ENCODE measurements around the gene DEPDC4. TPM values are rescaled to one million over a fixed set of nuclear protein-coding genes. Genes with fewer than 3 reads are reported as not detected.

The DEPDC4 gene
- total and polyA plus RNA-seq, 3 donors from 2014 or later = 5.0 to 8.0 (median 6.7) TPM

DNA sequence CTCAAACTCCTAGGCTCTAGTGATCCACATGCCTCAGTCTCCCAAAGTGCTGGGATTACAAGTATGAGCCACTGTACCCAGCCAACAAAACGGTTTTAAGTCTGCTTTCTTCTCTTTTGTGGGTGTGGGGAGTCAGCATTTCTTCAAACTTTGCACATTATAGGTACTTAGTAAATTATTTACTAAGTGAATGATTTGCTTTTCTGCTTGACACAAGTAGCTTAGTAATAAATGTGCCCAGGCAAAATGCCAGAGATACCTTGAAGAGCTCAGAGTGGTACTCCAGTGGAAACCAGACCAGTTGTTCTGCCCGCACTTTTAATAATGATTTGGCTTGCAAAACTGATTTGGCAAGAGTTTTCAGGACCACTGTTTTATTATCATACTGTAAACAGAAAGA is 15.0 kb downstream of the DEPDC4 start:
- no peaks in the 10 kb centered on the region for H3K4me1 ChIP-seq
- no peaks in the 10 kb centered on the region for H3K9me3 ChIP-seq
- no peak overlapping the region for H3K27ac ChIP-seq
- H3K4me3 ChIP-seq = no peak overlapping the region
- no peaks in the 10 kb centered on the region for H3K36me3 ChIP-seq (ENCODE audit: low read depth, missing control alignments)
- H3K27me3 ChIP-seq = no peaks in the 10 kb centered on the region
- intact Hi-C loops (cut with DNase I; ENCODE audit: low total_unique reads) = no loop called here
- WGBS, 2 donors = 91 to 95% methylated on average over 2 of the region's 2 CpGs
- DNase-seq = no peak
- TF ChIP-seq, protein P1, sequence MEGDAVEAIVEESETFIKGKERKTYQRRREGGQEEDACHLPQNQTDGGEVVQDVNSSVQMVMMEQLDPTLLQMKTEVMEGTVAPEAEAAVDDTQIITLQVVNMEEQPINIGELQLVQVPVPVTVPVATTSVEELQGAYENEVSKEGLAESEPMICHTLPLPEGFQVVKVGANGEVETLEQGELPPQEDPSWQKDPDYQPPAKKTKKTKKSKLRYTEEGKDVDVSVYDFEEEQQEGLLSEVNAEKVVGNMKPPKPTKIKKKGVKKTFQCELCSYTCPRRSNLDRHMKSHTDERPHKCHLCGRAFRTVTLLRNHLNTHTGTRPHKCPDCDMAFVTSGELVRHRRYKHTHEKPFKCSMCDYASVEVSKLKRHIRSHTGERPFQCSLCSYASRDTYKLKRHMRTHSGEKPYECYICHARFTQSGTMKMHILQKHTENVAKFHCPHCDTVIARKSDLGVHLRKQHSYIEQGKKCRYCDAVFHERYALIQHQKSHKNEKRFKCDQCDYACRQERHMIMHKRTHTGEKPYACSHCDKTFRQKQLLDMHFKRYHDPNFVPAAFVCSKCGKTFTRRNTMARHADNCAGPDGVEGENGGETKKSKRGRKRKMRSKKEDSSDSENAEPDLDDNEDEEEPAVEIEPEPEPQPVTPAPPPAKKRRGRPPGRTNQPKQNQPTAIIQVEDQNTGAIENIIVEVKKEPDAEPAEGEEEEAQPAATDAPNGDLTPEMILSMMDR (IDR thresholded peaks at IDR 0.05) = no peak
- no peak for TF ChIP-seq POLR2A (IDR thresholded peaks at IDR 0.05)

DNA sequence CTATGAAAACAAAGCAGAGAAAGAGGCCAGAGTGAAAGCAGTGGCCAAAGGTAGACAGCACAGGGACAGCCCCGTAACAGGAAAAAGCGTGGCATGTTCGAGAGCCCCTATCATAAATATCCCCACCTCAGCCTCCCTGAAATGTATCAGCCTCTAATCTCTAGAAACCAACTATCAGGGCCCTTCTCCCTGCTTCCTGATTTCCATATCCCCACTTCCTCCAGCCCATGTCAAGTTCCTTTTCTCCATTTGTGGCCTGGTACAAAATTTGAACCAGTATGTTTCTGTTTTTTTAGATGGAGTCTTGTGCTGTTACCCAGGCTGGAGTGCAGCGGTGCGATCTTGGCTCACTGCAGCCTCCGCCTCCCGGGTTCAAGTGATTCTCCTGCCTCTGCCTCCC is 16.9 kb downstream of the DEPDC4 start:
- DNase-seq = no peak
- Histone ChIP-seq H3K27me3 (no peaks in the 10 kb centered on the region), H3K36me3 (ENCODE audit: low read depth, missing control alignments) (no peaks in the 10 kb centered on the region), H3K27ac (no peak overlapping the region), H3K4me3 (no peak overlapping the region), H3K4me1 (no peaks in the 10 kb centered on the region), H3K9me3 (no peaks in the 10 kb centered on the region)
- WGBS, 2 donors = 88 to 98% methylated on average over 7 of the region's 7 CpGs
- intact Hi-C loops (cut with DNase I; ENCODE audit: low total_unique reads) = no loop called here
- TF ChIP-seq, protein P1 (IDR thresholded peaks at IDR 0.05) = no peak
- TF ChIP-seq POLR2A (IDR thresholded peaks at IDR 0.05) = no peak

DNA sequence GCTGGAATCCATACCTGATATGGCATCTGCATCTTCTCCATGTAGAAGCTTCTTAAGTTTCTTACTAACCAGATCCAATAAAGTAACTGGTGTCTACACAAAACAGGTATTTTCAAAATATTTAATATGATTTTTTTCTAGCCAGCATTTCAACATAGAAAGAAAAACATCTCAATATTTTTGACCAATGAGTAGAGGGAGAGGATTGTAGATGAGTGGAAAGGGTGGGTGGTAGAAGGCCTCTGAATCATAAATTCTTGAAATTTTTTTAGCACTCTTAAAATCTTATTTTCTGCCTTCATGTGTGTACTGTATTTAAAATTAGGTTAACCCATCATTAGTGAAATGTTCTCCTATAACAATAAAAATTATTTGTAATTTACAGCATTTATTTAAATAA is 18.0 kb downstream of the DEPDC4 start:
- Histone ChIP-seq H3K36me3 (ENCODE audit: low read depth, missing control alignments) (no peaks in the 10 kb centered on the region), H3K4me1 (no peaks in the 10 kb centered on the region), H3K27ac (no peak overlapping the region), H3K27me3 (no peaks in the 10 kb centered on the region), H3K4me3 (no peak overlapping the region), H3K9me3 (no peaks in the 10 kb centered on the region)
- intact Hi-C loops (cut with DNase I; ENCODE audit: low total_unique reads) = no loop called here
- TF ChIP-seq, protein P1 (IDR thresholded peaks at IDR 0.05) = no peak
- TF ChIP-seq POLR2A (IDR thresholded peaks at IDR 0.05) = no peak
- DNase-seq = no peak

DNA sequence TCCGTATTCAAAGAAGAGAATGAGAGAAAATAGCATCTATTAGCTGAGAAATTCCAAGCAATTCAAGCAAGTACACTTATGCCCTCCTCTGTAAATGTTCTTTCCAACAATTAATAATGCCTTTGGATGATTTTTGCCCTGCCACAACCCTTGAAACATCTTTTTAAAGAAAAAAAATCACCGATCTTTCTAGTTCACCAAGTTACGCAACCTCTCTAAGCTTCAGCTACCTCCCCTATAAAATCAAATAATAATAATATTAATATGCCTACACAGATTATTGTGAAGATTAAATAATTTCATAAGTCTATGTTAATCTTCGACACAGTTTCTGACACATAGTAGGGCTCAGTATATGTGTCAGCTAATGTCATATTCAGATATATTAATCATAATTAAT is 19.1 kb downstream of the DEPDC4 start:
- Histone ChIP-seq H3K36me3 (ENCODE audit: low read depth, missing control alignments) (no peaks in the 10 kb centered on the region), H3K27ac (no peak overlapping the region), H3K4me3 (no peak overlapping the region), H3K4me1 (no peaks in the 10 kb centered on the region), H3K27me3 (no peaks in the 10 kb centered on the region), H3K9me3 (no peaks in the 10 kb centered on the region)
- intact Hi-C loops (cut with DNase I; ENCODE audit: low total_unique reads) = no loop called here
- WGBS, 2 donors = 96 to 97% methylated on average over 4 of the region's 4 CpGs
- no peak for DNase-seq
- no peak for TF ChIP-seq POLR2A (IDR thresholded peaks at IDR 0.05)
- TF ChIP-seq, protein P1 (IDR thresholded peaks at IDR 0.05) = no peak

DNA sequence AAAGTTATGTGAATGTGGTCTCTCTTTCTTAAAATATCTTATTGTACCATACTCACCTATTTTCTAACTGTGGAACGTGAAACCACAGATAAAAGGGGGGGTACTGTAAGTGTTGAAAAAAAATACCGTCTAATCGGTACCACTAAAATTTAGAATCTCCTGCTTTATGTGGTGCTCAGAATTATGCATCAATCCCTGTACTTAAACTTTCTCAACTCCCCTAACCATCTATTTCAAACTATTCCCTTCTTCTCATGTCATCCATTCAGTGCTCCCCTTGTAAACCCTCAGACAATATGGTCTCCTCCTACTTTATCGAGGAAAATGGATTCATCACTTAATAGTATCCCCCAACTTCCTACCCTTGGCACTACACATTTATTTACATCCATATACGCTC is 23.7 kb downstream of the DEPDC4 start:
- Histone ChIP-seq H3K4me1 (no peaks in the 10 kb centered on the region), H3K27ac (no peak overlapping the region), H3K27me3 (no peaks in the 10 kb centered on the region), H3K9me3 (no peaks in the 10 kb centered on the region), H3K4me3 (no peak overlapping the region), H3K36me3 (ENCODE audit: low read depth, missing control alignments) (no peaks in the 10 kb centered on the region)
- intact Hi-C loops (cut with DNase I; ENCODE audit: low total_unique reads) = no loop called here
- 83 to 95% methylated on average over 5 of the region's 5 CpGs for WGBS, 2 donors
- TF ChIP-seq, protein P1 (IDR thresholded peaks at IDR 0.05) = no peak
- no peak for TF ChIP-seq POLR2A (IDR thresholded peaks at IDR 0.05)
- DNase-seq = no peak
